Stimulated activated CD8-positive, alpha-beta memory T cell treated with anti-CD3 and anti-CD28 coated beads, Interleukin-2, amount 100 ng/mL, for 1 hour (primary cell): ENCODE data around the gene KCNQ2.

ENCODE experiments used
- DNase-seq, 2 donors: peaks; one replicate each; pipeline ENCODE4 v3.0.0-alpha.2; 2020; ENCODE audit warnings: low read depth in 2 of 2

Gene KCNQ2

DNA sequence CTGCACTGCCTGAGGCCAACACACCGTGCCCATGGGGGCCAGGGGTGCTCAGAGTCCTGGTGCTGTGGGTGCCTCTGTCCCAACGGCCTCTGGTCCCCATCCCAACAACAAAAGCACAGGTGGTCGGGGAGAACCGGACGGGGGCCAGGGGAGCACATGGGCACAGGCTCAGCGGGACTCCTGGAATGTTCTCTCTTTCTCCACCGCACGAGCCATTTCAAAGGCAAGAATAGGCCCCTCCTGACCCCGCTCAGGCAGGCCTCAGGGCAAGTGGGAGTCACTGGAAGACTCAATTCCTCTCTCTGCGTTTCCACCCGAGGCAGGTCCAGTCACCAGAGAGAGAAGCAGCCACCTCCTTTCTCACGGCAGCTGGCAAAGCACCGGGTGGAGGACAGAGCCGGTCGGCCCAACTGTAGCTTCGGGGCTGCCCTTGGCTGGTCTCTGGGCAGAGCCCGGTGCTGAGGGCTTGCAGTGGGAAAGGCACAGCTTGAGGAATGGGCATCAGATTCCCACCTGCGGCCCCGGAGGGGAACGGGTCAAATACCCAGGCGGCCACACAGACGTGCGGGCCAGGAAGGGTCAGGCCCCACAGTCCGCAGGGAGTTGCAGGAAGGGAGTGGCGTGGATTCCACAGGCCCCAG, 55.2 kb downstream of the KCNQ2 start:
- DNase-seq: no peak

DNA sequence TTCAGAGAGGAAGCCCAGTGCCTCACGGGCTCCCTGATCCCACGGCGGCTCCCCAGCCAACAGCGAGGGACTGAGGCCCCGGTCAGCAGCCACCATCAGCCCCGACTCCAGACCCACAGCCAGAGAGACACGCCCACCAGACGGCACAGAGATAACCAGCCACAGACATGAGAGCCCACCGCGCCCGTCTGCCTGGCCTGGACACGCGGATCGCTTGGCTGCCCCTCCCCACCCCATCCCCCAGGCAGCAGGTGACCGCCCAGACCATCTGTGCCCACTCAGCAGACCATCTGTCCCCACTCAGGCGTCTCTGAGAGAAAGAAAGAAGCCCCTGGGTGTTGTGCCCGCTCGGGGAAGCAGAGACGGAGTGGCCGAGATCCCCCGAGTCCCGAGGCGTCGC, 55.8 kb downstream of the KCNQ2 start:
- no peak for DNase-seq

DNA sequence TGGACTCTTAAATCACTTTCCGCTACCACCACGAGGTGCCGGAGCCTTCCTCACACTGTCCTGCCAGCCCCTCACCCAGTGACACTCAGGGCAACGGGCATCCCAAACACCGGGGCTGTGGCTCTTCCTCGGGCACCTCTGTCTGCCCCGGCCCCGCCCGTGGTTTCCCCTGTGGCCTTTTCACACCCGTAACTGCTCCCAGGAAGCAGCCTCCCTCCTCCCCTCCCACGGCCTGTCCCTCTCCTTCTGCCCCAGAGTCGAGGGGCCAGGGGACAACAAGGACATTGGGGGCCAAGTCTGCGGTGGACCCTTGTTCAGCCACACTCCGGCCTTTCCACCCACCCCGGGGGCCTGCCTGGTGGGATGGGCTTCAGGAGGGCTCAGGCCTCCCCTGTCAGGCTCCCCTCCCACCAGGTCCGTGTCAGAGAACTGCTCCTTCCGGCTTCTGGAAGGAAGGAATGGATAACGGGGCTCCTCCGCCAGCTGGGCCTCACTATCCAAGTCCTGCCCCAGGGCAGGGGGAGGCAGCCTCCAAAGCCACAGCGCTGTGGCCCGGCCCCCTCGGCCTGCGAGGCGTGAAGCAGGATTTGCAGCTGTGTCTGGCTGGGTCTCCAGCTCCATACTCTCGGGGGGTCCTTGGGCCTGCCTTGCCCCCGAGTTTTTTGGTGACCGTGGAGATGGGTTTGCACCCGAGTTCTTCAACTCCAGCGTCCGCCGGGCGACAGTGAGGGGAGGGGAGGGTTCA, 56.6 kb downstream of the KCNQ2 start:
- DNase-seq: no peak

DNA sequence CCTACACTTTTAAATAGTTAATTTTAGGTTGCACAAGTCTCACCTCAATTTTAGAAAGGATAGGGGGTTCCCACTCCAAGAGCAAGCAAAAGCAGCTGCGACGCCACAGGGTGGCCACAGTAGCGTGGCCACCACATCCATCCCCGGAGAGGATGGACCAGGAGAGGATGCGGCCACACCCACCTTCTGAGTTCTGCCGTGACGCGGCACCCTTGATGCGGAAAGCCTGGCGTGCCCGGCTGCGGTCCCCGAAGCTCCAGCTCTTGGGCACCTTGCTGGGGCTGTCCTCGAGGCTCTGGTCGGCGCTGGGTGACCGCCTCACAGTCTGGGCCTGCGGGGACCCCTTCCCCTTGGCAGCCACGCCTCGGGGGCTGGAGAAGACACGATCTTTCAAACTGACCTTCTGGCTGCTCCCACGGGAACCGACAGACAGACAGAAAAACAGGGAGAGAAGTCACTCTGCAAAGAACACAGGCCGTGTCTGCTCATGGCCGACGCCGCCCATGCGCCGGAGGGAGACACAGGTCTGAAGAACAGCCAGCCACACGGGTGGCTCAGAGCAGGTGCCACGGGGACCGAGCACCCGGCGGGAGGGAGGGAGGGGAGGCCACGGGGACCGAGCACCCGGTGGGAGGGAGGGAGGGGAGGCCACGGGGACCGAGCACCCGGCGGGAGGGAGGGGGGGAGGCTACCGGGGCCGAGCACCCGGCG, 57.6 kb downstream of the KCNQ2 start:
- no peak for DNase-seq

DNA sequence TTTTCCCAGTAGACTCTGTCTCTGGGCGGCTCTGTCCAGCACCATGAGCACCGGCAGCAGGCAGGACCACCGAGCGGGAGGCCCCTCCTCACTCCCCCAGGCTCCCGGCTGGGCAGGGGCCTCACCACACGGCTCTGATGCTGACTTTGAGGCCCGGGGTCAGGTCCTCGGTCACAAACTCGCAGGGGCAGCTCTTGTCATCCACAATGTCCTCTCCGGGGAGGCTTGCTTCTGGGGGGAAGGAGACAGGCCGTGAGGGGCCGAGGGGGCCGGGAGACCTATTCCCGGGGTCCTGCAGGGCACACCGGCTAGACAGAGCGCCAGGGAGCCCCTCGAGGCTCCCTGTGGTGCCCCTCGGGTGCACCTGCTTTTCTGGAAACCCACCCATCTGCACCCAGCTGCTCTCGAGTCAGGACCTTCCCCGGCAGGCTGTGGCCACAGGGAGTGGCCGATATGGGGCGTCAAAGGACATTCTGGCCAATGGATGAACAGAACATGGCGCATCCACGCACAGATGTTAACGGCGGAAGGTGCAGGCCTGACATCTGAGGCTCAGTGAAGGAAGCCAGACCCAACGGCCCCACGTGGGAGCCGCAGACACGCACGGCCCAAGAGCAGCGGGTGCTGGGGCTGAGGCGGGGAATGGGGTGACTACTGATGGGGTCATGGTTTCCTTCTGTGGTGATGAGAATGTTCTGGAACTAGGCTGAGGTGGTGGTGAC, 58.3 kb downstream of the KCNQ2 start:
- no peak for DNase-seq

DNA sequence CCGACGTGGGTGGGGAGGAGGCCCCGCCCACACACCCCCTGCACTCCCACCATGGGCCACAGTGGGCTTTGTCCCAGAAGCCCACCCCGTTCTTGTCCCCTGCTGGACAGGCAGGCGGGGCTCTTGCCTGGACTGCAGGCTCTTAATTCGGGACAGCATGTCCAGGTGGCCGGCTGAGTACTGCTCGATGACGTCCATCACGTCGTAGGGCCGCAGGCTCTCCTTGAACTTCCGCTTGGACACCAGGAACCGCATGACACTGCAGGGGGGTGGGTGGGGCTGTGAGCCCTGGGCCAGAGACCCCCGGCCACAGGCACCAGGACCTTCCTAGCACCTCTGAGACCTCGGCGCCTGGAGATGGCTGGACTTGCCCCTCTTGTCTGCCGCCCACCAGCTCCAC, 59.1 kb downstream of the KCNQ2 start:
- no peak for DNase-seq

DNA sequence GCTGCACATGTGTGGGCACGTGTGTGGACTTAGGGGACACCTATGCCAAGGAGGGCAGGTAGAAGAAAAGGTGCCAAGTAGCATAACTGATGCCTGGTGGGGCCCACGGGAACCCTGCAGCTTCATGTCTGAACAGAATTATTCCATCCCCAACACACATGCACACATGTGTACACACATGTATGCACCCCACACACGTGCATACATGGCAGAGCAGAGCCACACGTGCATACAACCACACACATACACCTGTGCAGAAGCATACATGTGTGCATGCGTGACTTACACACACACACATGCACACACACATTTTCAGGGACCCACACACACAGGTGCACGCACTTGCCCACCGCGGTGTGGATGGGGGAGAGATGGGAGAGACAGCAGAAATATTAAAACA, 59.6 kb downstream of the KCNQ2 start:
- DNase-seq: no peak

DNA sequence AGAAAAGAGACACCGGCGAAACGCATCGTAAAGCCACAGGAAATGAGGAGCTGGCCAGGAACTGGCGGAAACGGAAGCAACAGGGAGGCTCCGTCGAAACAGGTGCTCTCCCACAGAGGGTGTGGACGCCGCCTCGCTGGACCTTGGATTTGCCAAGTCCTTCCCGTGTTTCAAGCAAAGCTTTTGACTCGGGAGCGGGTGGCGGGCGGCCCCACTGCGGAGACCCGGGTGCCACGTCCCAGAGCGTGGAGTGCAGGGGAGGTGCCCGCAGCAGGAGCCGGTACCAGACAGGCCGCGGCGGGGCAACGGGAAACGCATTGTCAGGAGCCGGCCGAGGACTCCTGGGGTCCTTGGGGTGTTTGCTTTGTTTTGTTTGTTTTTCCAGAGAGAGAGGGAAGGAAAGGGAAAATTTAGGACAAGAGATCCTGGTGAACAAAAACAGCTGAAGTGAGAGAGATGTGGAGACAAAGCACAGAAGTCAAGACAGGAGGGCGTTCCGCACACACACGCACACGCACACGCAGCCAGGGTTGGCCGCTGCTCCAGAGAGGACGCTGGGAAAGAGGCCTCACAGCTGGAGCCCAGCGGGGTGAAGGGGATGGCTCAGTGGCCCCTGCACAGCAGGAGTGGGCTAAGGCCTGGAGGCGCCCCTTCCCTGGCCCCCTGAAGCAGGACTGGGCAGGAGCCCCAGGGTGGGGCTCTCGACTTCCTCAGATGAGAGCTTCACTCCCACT, 60.4 kb downstream of the KCNQ2 start:
- no peak for DNase-seq

DNA sequence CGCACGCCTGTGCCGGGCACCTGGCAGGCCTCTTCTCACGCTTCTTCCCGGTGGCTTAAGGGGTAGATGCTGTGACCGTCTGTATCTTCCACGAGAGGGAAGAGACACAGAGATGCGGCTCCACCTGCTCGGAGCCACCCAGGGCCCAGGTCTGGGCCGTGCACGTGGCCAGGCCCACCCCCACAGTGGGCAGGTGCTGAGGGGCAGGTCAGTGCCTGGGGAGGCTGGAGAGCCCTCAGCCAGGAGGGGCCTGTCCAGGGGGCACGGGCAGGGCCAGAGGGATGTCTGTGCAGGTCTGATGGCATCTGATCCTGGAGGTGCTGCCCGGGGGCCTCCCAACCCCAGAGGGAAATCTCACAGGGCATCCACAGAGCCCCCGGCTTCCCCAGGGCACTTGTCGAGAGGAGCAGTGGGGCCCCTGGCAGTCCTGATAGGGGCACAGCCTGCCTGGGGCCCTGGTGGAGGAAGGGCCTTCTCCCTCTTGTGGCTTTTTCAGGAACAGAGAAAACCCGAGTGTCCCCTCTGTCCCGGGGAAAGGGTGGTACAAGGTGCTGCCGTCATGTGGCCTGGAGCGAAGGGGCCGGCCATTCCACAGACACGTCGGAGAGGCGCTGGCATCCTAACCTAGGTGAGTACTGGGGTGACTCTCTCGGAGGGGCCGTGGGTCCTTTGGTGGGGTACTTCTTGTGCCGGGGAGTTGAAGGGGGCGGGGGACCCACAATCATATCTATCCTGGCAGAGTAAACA, 61.1 kb downstream of the KCNQ2 start:
- no peak for DNase-seq

DNA sequence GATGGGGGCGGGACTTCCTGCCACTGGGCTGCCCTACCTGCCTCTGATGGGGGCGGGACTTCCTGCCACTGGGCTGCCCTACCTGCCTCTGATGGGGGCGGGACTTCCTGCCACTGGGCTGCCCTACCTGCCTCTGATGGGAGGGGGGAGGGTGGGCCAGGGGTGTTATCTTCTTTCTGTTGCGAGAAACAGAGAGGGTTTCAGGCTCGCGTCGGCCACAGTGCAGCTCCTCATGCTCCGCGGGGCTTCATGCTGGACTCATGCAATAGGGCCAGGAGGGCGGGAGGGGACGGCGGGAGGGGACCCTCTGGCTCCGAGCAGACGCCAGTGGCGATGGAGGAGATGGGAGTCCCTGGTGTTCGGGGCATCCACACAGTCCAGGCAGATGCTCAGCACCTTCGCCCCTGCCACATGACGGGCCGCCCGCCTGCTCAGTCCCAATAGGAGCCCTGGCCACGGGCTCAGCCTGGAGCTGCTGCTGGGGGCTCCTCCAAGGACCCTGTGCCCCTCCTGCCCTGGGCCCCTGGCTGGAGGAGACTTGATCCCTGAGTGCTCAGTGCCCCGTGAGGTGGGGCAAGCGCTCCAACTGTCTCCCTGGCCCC, 62.5 kb downstream of the KCNQ2 start:
- no peak for DNase-seq

DNA sequence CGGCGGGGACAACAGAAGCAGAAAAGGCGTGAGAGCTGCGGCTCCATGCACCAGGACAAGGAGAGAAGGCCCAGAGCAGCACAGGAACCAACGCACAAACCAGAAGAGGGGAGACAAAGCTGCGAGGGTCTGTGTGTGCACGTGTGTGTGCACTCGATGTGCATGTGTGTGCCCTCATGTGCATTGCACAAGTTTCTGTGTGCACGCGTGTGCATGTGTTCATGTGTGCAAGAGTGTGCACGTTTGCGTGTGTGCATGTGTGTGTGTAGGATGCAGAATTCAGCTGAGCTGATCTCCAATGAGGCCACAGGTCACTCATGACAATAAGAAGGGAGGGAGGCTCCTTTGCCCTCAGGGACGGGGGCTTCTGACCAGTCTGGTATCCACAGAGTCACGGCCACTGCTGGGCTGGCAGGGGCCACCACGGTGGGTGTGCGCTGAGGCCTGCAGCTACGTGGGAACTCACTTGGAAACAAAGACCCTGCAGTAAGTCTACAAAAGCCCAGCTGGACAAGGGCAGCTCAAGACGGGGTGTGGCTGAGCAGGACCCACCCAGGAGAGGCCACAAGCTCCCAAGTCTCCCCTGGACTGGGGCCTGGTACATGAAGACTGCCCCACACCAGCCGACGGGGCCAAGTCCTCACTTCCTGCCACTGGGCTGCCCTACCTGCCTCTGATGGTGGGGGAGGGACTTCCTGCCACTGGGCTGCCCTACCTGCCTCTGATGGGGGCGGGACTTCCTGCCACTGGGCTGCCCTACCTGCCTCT, 63.2 kb downstream of the KCNQ2 start:
- DNase-seq: no peak

DNA sequence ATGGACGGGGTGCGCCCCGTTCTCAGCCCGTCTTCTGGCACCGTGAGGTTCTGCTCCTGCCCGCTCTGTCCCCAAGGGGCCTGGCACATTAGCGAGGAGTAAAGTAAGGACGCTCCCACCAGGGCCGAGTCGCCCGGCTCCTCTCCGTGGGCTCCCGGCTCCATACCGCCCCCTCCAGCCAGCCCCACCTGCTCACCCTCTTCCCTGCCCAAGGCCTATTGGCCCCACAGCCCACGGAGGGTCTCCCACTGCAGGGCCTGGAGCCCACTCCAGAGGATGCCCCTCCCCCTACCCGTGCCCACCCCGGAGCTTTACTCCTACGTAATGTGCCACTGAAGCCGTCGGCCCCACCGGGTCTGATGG, 63.8 kb downstream of the KCNQ2 start:
- no peak for DNase-seq

DNA sequence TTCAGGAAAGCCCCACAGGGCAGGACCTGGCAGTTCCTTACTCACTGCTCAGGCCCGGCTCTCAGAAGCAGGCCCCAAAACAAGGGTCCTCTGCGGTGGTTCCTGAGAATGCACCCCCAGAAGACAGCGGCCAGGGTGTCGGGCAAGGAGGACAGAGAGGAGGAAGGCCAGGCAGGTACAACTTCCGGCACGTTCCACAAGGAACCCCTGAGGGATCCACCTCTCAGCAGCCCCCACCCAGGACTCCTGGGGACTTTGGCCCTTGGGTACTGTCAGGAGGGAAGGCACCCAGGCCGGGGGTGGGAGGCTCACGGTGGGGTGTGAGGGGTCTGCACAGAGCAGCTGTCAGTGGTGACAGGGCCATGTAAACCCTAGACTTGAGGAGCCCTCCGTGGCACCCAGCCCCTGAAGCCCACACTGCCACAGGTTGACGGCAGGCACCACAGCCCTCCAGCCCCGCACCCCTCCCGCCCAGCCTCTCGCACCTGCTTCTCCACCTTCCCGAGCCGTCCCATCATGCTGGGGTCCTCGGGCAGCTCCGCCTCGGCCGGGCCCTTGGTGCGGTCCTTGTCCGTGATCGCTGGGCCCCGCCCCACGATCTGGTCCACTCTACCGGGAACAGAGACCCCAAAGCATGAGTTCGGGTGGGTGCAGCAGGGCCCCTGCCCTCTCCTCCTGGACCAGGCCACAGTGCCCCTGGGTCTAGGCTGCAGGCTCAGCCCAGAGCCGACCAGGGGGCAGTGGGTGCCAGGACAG, 64.3 kb downstream of the KCNQ2 start:
- no peak for DNase-seq

DNA sequence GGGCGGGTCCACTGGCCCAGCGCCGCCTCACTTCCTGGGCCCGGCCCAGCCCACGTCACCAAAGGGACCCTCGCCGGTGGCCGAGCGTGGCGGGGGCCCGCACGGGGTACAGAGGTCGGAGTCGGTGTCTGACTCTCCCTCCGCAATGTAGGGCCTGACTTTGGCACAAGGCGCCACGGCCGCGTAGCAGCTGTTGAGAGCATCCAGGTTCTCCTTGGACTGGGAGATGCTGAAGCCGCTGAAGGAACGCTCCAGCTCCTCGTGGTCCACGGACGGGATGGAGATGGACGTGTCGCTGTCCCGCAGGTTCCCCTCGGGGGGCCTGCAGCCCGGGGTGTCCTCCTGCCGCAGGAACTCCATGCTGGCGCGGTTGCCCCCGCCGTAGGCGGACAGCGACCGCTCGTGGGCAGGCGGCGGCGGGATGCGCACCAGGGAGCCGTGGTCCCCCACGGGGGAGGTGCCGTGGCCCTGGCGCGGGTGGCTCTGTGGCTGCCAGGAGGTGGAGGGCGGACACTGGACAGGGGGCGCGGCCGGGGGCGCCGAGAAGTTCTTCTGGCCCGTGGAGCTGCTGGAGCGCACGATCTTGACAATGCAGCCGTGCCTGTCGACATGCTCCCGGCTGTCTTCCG, 65.7 kb downstream of the KCNQ2 start:
- no peak for DNase-seq

DNA sequence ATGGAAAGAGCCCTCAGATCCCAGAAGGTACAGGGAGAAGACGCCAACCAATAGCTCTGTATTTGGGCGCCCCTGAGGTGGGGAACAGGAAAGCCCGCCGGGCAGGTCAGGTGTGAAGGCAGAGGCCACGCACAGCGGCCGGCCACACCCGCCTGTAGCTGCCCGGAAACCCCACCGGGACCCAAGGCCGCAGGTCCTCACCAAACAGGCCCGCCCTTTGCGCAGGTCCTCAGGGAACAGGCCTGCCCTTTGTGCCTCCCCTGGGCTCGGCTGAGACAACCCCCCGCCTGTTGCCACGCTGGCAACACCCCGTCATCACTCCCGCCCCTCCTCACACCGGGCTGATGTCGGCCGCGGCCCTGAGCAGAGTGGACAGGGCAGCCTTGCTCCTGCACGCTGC, 66.4 kb downstream of the KCNQ2 start:
- DNase-seq: no peak

DNA sequence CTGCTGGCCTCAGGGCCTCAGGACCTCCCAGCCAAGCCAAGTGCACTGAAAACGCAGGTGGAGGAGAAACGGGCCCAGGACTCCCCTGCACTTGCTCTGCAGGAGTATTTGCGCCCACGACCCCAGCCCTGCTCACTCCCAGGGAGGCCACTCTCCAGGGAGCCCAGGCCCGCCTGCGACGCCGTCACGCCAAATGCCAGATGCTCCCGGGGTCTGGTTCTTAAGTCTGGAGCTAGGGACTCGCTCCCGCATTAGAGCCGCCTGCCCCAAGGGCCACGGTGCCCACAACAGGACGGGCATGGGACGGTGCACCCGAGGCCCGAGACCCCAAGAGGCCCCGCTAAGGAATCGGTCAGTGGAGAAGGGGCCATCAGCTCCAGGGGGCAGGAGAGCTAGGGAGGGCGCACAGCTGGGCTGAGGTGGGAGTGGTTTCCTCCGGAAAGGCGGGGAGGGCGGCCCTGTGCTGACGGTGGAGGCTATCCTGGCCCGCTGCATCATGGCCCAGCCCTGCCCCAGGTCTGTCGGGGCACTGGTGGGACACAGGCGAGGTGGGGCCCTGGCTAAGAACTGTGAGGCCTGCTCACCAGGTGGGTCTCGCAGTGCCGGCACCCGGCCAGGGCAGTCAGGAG, 67.2 kb downstream of the KCNQ2 start:
- no peak for DNase-seq

DNA sequence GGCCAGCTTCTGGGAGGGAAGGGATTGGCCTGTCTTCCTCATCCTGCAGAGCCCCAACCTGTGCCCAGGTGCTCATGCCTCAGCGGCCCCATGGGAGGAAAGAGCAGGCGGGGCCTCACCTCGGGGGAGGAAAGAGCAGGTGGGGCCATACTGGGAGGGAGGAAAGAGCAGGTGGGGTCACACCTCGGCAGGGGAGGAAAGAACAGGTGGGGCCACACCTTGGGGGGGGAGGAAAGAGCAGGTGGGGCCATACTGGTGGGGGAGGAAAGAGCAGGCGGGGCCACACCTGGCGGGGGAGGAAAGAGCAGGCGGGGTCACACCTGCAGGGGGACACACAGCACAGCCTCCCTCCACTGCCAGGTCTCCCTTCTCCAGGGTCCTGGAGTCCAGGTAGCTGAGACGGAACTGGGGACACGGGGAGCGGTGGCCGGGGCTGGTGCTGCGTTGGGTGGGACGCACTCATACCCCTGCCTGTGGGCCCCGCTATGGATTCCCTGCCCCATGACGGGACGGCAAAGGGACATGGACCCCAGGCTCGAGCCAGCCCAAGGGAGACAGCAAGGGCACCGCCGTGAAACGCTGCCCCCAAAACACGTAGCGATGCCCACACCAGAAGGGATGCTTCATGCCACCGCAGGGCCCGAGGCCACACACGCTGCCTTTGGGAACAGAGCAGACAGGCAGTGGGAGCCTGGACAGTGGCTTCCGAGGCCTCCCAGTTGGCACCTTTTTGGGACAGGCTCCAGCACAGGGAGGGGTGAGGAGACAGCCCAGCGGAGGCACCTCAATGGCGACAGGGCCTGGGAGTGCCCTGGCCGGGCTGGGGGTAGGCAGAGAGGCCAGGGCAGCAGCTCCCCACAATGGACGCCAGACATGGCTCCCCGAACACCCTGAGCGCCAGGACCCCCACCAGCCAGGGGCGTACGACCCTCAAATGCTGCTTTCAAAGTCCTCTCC, 68.0 kb downstream of the KCNQ2 start:
- DNase-seq: no peak
